Stimulated activated CD4-positive, alpha-beta T cell treated with anti-CD3 and anti-CD28 coated beads, Interleukin-12 subunit alpha, Interleukin-12 subunit beta, amount 100 ng/mL, for 48 hours (primary cell): ENCODE data around the gene COA5.

Source experiments
- DNase-seq, 3 donors: peaks; one replicate each; pipeline ENCODE4 v3.0.0-alpha.2; 2020; ENCODE audit warnings: low read depth in 2 of 3, low spot score in 1 of 3

The COA5 gene

GRCh38 chr2:98554116-98554861 lies 54.0 kb downstream of the COA5 start:
- DNase-seq: no peak

GRCh38 chr2:98552499-98553179 lies 55.7 kb downstream of the COA5 start:
- DNase-seq: no peak

GRCh38 chr2:98551316-98551715 lies 57.0 kb downstream of the COA5 start:
- DNase-seq: peak; percentile 17 to 44 (median 29)

GRCh38 chr2:98550165-98550564 lies 58.1 kb downstream of the COA5 start:
- DNase-seq: no peak
